ENCODE results near the gene PSRC1.
"Not testable (repeated sequence)": the region's sequence is repeated elsewhere in the genome, so short reads cannot be mapped to it uniquely, and the experiment has no call there.

The PSRC1 gene

GRCh38 chr1:109295712-109296415 lies 12.9 kb upstream of the PSRC1 start:
- no peak for DNase-seq

- no peak for DNase-seq
Measured at GRCh38 chr1:109294481-109294880, 11.5 kb upstream of the PSRC1 start.

GRCh38 chr1:109293026-109293425 lies 10.1 kb upstream of the PSRC1 start:
- no peak for DNase-seq

- DNase-seq = no peak
Measured at GRCh38 chr1:109292364-109292763, 9.4 kb upstream of the PSRC1 start.

GRCh38 chr1:109290998-109291397 lies 8.1 kb upstream of the PSRC1 start:
- DNase-seq = no peak

GRCh38 chr1:109290137-109290536 lies 7.2 kb upstream of the PSRC1 start:
- no peak for DNase-seq

GRCh38 chr1:109286762-109287161 lies 3.8 kb upstream of the PSRC1 start:
- DNase-seq = not testable (repeated sequence)

- DNase-seq = no peak
Measured at GRCh38 chr1:109283748-109284600, 1.0 kb upstream of the PSRC1 start.

- DNase-seq = no peak
Measured at GRCh38 chr1:109282497-109282951, 421 bp downstream of the PSRC1 start.

- DNase-seq = no peak
Measured at GRCh38 chr1:109281680-109282496, 1.1 kb downstream of the PSRC1 start.

- DNase-seq = no peak
Measured at GRCh38 chr1:109280862-109281261, 2.1 kb downstream of the PSRC1 start.

- no peak for DNase-seq
Measured at GRCh38 chr1:109279615-109280278, 3.2 kb downstream of the PSRC1 start.

- DNase-seq = peak; percentile 30
Measured at GRCh38 chr1:109277434-109278204, 5.3 kb downstream of the PSRC1 start.

GRCh38 chr1:109275706-109276345 lies 7.1 kb downstream of the PSRC1 start:
- DNase-seq = no peak

- no peak for DNase-seq
Measured at GRCh38 chr1:109274533-109275476, 8.1 kb downstream of the PSRC1 start.

GRCh38 chr1:109273570-109274288 lies 9.2 kb downstream of the PSRC1 start:
- no peak for DNase-seq

- DNase-seq = no peak
Measured at GRCh38 chr1:109272831-109273547, 10.0 kb downstream of the PSRC1 start.

- no peak for DNase-seq
Measured at GRCh38 chr1:109272021-109272799, 10.7 kb downstream of the PSRC1 start.
